A673 (cell line): ENCODE data around the gene PHLPP2. TPM values are rescaled to one million over a fixed set of nuclear protein-coding genes. Genes with fewer than 3 reads are reported as not detected.
"Not testable (repeated sequence)": the region's sequence is repeated elsewhere in the genome, so short reads cannot be mapped to it uniquely, and the experiment has no call there.

Source experiments
- BruUV-seq: library from RNA; stranded (reverse); fragments of 400-500 nt; replicated peaks from 2 replicates; lab custom pipeline; 2021; lab: Mats Ljungman, UMichigan
- CTCF ChIA-PET: fragments of 300-600 bp; sonication (Branson Sonifier 250); formaldehyde crosslinking; loops from one replicate; lab custom pipeline; 2022; ENCODE audit warnings: antibody characterized with exemption; lab: Charles Lee
- POLR2A ChIA-PET: fragments of 300-600 bp; sonication (Branson Sonifier 250); formaldehyde crosslinking; loops from one replicate; lab custom pipeline; 2022; ENCODE audit warnings: antibody characterized with exemption; ENCODE audit not compliant: low non-redundant PET; lab: Charles Lee
- DNase-seq: peaks from one replicate; pipeline ENCODE4 v3.0.0-alpha.2; 2015; ENCODE audit warnings: low spot score
- H3K27ac ChIP-seq: fragments of 200-600 bp; sonication (generic); 2 replicates; pipeline ENCODE4 v1.5.1; 2016; ENCODE audit warnings: mixed run types, low read depth, mild to moderate bottlenecking, mixed read lengths, antibody characterized with exemption, low read length; ENCODE audit not compliant: poor library complexity, severe bottlenecking
- H3K27me3 ChIP-seq: fragments of 200-600 bp; sonication (generic); replicated peaks from 2 replicates; pipeline ENCODE4 v1.6.1; 2017; ENCODE audit warnings: mixed run types, low read depth, mild to moderate bottlenecking, mixed read lengths, antibody characterized with exemption, low read length; ENCODE audit not compliant: insufficient read depth, poor library complexity
- H3K36me3 ChIP-seq: fragments of 200-600 bp; sonication (generic); 2 replicates; pipeline ENCODE4 v1.6.1; 2016; ENCODE audit warnings: mixed run types, mild to moderate bottlenecking, mixed read lengths, antibody characterized with exemption, low read length; ENCODE audit not compliant: insufficient read depth, poor library complexity, severe bottlenecking
- H3K4me1 ChIP-seq: fragments of 200-600 bp; sonication (generic); 2 replicates; pipeline ENCODE4 v1.6.1; 2017; ENCODE audit warnings: mixed run types, mild to moderate bottlenecking, mixed read lengths, antibody characterized with exemption, low read length; ENCODE audit not compliant: insufficient read depth, poor library complexity, severe bottlenecking
- H3K4me3 ChIP-seq: fragments of 200-600 bp; sonication (generic); 2 replicates; pipeline ENCODE4 v1.5.1; 2016; ENCODE audit warnings: low read depth, mixed run types, mild to moderate bottlenecking, mixed read lengths, low read length; ENCODE audit not compliant: poor library complexity, severe bottlenecking
- H3K9me3 ChIP-seq: fragments of 200-600 bp; sonication (generic); 2 replicates; pipeline ENCODE4 v1.6.1; 2016; ENCODE audit warnings: mixed run types, low read depth, mild to moderate bottlenecking, mixed read lengths, antibody characterized with exemption, low read length; ENCODE audit not compliant: poor library complexity, severe bottlenecking
- EZH2 ChIP-seq: fragments of 200-600 bp; sonication (generic); IDR thresholded peaks from 2 replicates; pipeline ENCODE4 v1.6.1; 2017; ENCODE audit warnings: borderline replicate concordance, low read depth, mild to moderate bottlenecking, mixed read lengths, antibody characterized with exemption, low read length; ENCODE audit not compliant: poor library complexity, severe bottlenecking
- intact Hi-C: fragments of 100-400 bp; cut with micrococcal nuclease; formaldehyde crosslinking; loops from one replicate; pipeline ENCODE4 v1.10.0; 2022; ENCODE audit not compliant: unreplicated experiment
- total RNA-seq: library from RNA; stranded (reverse); gene quantifications from 2 replicates; pipeline ENCODE4 v1.2.3, GENCODE V29; 2021
- TF ChIP-seq, protein P1 (sequence below): fragments of 300-800, 200-600 bp; sonication (generic); conservative IDR thresholded peaks from 2 replicates; pipeline ENCODE4 v1.5.1; 2017; ENCODE audit warnings: low read depth, mild to moderate bottlenecking, antibody characterized with exemption, low read length, moderate library complexity, mixed read lengths

The PHLPP2 gene
- total RNA-seq, 1 experiment from 2014 or later = 18.3 TPM

DNA sequence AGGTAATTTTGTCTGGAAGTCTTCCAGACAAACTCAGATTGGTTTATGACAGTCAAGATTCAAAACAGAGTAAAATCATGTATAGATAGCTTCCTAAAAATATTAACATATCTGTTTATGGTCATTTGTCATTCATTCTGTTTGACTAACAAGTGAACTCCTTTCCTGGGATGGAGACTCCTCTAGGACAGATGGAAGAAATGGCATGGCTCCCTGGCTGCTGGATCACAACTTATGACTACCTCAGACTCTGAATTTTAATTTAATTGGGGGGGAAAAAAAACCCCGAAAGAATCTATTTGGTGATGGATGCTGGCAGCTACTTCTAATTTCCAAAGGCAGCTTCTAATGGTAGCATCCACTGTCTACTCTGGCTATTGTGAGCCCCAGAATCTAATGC is 34.6 kb downstream of the PHLPP2 start:
- no peaks in the 10 kb centered on the region for H3K9me3 ChIP-seq
- no peak overlapping the region for H3K27ac ChIP-seq
- intact Hi-C loops = no loop called here
- H3K4me3 ChIP-seq = no peak overlapping the region
- ChIA-PET CTCF (no interaction called here), POLR2A (interaction anchor here (0.6 kb wide), 2 partner anchors 27 to 1402 kb away, joined by 3 read pairs; no protein-coding TSS in a partner anchor)
- no peak for DNase-seq
- H3K36me3 ChIP-seq = peaks cover 22% of the 10 kb centered on the region
- H3K27me3 ChIP-seq = no peaks in the 10 kb centered on the region
- no peaks in the 10 kb centered on the region for H3K4me1 ChIP-seq
- no TSS peak for BruUV-seq
- TF ChIP-seq, protein P1, sequence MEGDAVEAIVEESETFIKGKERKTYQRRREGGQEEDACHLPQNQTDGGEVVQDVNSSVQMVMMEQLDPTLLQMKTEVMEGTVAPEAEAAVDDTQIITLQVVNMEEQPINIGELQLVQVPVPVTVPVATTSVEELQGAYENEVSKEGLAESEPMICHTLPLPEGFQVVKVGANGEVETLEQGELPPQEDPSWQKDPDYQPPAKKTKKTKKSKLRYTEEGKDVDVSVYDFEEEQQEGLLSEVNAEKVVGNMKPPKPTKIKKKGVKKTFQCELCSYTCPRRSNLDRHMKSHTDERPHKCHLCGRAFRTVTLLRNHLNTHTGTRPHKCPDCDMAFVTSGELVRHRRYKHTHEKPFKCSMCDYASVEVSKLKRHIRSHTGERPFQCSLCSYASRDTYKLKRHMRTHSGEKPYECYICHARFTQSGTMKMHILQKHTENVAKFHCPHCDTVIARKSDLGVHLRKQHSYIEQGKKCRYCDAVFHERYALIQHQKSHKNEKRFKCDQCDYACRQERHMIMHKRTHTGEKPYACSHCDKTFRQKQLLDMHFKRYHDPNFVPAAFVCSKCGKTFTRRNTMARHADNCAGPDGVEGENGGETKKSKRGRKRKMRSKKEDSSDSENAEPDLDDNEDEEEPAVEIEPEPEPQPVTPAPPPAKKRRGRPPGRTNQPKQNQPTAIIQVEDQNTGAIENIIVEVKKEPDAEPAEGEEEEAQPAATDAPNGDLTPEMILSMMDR = no peak
- TF ChIP-seq EZH2 = no peak

DNA sequence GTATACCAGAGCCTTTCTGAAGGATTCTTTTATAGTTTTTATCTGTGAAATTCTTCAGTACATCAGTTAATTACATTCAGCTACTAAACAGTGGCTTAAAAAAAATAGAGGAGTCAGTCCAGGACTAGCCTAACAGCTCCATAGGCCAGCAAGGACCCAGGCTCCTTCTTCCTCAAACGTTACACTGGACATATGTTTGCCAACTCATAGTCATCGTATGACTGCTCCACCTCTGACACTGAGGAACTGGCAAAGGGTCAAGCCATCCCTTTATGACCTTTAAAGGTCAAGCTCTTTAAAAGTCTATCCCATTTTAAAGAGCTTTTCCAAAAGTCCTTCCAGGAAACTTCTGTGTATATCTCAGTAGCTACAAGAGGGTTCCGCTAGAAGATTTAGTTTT is 36.6 kb downstream of the PHLPP2 start:
- TF ChIP-seq, protein P1 = no peak
- no peak for TF ChIP-seq EZH2
- POLR2A ChIA-PET = no interaction called here
- Histone ChIP-seq H3K27me3 (no peaks in the 10 kb centered on the region), H3K27ac (no peak overlapping the region), H3K36me3 (peaks cover 27% of the 10 kb centered on the region), H3K4me1 (no peaks in the 10 kb centered on the region), H3K4me3 (no peak overlapping the region), H3K9me3 (no peaks in the 10 kb centered on the region)
- CTCF ChIA-PET = no interaction called here
- no TSS peak for BruUV-seq
- DNase-seq = no peak
- intact Hi-C loops = no loop called here

DNA sequence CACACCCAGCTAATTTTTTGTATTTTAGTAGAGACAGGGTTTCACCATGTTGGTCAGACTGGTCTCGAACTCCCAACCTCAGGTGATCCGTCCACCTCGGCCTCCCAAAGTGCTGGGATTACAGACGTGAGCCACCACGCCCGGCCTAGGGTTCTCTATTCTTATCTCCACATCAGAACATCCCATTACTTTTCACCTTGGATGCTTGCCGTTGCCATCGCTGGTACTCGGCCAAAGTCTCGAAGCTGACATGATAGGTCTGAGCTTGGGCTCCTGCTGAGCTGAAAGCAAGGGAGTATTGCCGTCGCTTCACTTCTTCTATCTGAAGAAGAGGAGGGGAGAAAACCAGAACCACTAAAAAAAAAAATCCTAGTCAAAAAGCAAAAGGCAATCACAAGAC is 40.2 kb downstream of the PHLPP2 start:
- CTCF ChIA-PET, POLR2A ChIA-PET, H3K9me3 ChIP-seq, H3K4me1 ChIP-seq, H3K27ac ChIP-seq, H3K4me3 ChIP-seq, BruUV-seq, H3K27me3 ChIP-seq, DNase-seq, intact Hi-C loops: not testable (repeated sequence)
- peaks cover 38% of the 10 kb centered on the region for H3K36me3 ChIP-seq

DNA sequence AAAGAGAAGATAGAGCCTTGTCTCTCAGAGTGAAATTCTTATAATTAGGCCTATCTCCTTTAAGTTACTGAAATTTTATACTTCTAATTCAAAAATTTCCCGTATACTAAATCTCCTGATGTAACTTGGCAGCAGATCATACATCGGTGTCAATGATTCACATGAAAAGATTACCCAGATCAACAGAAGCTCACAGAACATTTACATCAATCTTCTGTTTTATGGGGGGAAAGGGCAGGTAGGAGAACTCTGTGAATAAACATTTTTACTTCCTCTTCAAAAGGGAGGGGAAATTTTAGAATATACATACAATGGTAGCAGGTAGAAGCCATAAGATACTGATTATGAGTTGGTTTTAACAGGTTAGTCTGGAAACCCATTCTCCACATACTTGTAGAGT is 43.1 kb downstream of the PHLPP2 start:
- intact Hi-C loops = no loop called here
- no peaks in the 10 kb centered on the region for H3K4me1 ChIP-seq
- BruUV-seq = no TSS peak
- H3K4me3 ChIP-seq = no peak overlapping the region
- no peak for DNase-seq
- H3K27me3 ChIP-seq = no peaks in the 10 kb centered on the region
- no peaks in the 10 kb centered on the region for H3K9me3 ChIP-seq
- peaks cover 34% of the 10 kb centered on the region for H3K36me3 ChIP-seq
- ChIA-PET CTCF (no interaction called here), POLR2A (no interaction called here)
- TF ChIP-seq EZH2 = no peak
- TF ChIP-seq, protein P1 = no peak
- no peak overlapping the region for H3K27ac ChIP-seq
